PC-3 (cell line): ENCODE data around the gene TNP1. TPM values are rescaled to one million over a fixed set of nuclear protein-coding genes. Genes with fewer than 3 reads are reported as not detected.

Experiments used
- ATAC-seq: fragments of 200-7000 bp; cut with Tn5 transposase; 2 replicates; pipeline ENCODE4 v1.9.1; 2020; ENCODE audit warnings: mild to moderate bottlenecking, moderate library complexity
- BruUV-seq: library from RNA; stranded (reverse); fragments of 400-500 nt; replicated peaks from 2 replicates; lab custom pipeline; 2021; lab: Mats Ljungman, UMichigan
- CTCF ChIA-PET: fragments of 300-600 bp; sonication (Branson Sonifier 250); formaldehyde crosslinking; loops from one replicate; lab custom pipeline; 2022; ENCODE audit warnings: antibody characterized with exemption; lab: Charles Lee
- POLR2A ChIA-PET: fragments of 300-600 bp; sonication (Branson Sonifier 250); formaldehyde crosslinking; loops from one replicate; lab custom pipeline; 2022; ENCODE audit warnings: antibody characterized with exemption; ENCODE audit not compliant: unreplicated experiment; lab: Charles Lee
- DNase-seq: peaks from one replicate; pipeline ENCODE4 v3.0.0-alpha.2; 2015
- H2AFZ ChIP-seq: fragments of 300-600 bp; sonication (generic); 2 replicates; pipeline ENCODE4 v1.6.0; 2016; ENCODE audit warnings: antibody characterized with exemption, low read length
- H3F3A ChIP-seq: fragments of 300-600 bp; sonication (generic); one replicate; pipeline ENCODE4 v1.6.0; 2017; ENCODE audit warnings: antibody characterized with exemption, low read length, control low read depth, mild to moderate bottlenecking; ENCODE audit not compliant: unreplicated experiment
- H3K27ac ChIP-seq: fragments of 300-600 bp; sonication (generic); 2 replicates; pipeline ENCODE4 v1.5.1; 2016; ENCODE audit warnings: mild to moderate bottlenecking, low read length
- H3K27me3 ChIP-seq: fragments of 300-600 bp; sonication (generic); 2 replicates; pipeline ENCODE4 v1.6.1; 2016; ENCODE audit warnings: low read length, mixed read lengths
- H3K36me3 ChIP-seq: fragments of 300-600 bp; sonication (generic); 2 replicates; pipeline ENCODE4 v1.6.1; 2016; ENCODE audit warnings: low read depth, mixed run types, low read length, mixed read lengths
- H3K4me1 ChIP-seq: fragments of 300-600 bp; sonication (generic); 2 replicates; pipeline ENCODE4 v1.5.1; 2016; ENCODE audit warnings: low read length; ENCODE audit not compliant: insufficient read depth
- H3K4me2 ChIP-seq: fragments of 300-600 bp; sonication (generic); 2 replicates; pipeline ENCODE4 v1.6.0; 2016; ENCODE audit warnings: low read length
- H3K4me3 ChIP-seq: fragments of 300-600 bp; sonication (generic); 2 replicates; pipeline ENCODE4 v1.5.1; 2016; ENCODE audit warnings: mild to moderate bottlenecking, low read length, mixed read lengths
- H3K79me2 ChIP-seq: fragments of 300-600 bp; sonication (generic); 2 replicates; pipeline ENCODE4 v1.6.1; 2017; ENCODE audit warnings: low read length, mixed read lengths
- H3K9ac ChIP-seq: fragments of 300-600 bp; sonication (generic); 2 replicates; pipeline ENCODE4 v1.6.0; 2016; ENCODE audit warnings: mild to moderate bottlenecking, low read length
- H3K9me2 ChIP-seq: fragments of 300-600 bp; sonication (generic); replicated peaks from 2 replicates; pipeline ENCODE4 v1.6.1; 2016; ENCODE audit warnings: mixed run types, low read length, mixed read lengths
- H3K9me3 ChIP-seq: fragments of 300-600 bp; sonication (generic); 2 replicates; pipeline ENCODE4 v1.6.1; 2016; ENCODE audit warnings: low read length, mixed read lengths
- H4K20me1 ChIP-seq: fragments of 300-600 bp; sonication (generic); 2 replicates; pipeline ENCODE4 v1.6.1; 2016; ENCODE audit warnings: low read length, mixed read lengths
- EZH2 ChIP-seq: fragments of 300-600 bp; sonication (generic); IDR thresholded peaks from one replicate; pipeline ENCODE4 v1.6.1; 2017; ENCODE audit warnings: antibody characterized with exemption, mild to moderate bottlenecking, low read length; ENCODE audit not compliant: unreplicated experiment
- EZH2phosphoT487 ChIP-seq: fragments of 300-600 bp; sonication (generic); IDR thresholded peaks from 2 replicates; pipeline ENCODE4 v1.6.1; 2018; ENCODE audit warnings: mild to moderate bottlenecking, antibody characterized with exemption, low read length, borderline replicate concordance
- intact Hi-C: fragments of 100-400 bp; cut with micrococcal nuclease; formaldehyde crosslinking; loops from 2 replicates; pipeline ENCODE4 v1.9.0; 2023
- total RNA-seq: library from RNA; depleted of rRNA; stranded (reverse); fragments of >200 nt; gene quantifications from 2 replicates; pipeline ENCODE4 v1.2.3, GENCODE V29; 2014
- TF ChIP-seq, protein P1 (sequence below): fragments of 300-600 bp; sonication (generic); conservative IDR thresholded peaks from 2 replicates; pipeline ENCODE4 v1.5.1; 2017; ENCODE audit warnings: antibody characterized with exemption, low read depth, mild to moderate bottlenecking, low read length

The TNP1 gene
- total RNA-seq, 1 experiment from 2014 or later = not detected

DNA sequence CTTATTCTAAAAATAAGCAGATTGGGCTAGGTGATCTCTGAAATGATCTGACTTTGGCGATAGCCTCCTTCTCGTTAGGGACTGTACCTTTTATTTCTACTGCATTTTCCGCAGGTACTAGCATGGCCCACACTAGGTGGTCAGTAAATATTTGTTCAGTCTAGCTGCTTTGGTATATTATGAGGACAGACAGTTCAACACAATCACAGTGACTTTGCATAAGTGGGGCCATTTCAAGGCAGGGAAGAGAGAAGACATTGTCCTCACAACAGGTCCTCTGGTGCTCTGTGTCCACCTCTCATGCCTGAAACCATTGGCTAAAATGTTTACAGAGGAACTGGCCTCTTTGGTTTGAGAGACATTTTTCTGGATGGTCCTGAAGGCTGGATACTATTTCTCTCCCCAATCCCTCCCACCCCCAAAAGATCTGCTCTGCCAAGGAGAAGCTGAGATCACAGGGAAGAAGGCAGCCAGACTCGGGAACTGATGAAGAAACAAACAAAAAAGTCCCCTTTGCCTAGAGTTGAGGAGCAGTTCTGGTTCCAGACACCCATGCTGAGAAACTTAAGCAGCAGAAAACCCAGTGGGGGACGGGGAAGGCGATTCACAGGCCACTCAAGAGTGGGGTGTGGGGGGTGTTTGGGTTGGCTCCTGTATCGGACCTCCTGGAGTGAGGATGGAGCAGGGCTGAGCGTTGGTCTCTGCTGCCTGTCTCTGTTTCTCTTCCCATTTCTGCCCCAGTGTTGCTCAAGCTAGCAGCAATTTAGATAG lies 2.9 kb upstream of the TNP1 start:
- Histone ChIP-seq H3K9me2 (no peaks in the 10 kb centered on the region), H3K9ac (no peak overlapping the region), H3K27me3 (peaks cover 11% of the 10 kb centered on the region), H3F3A (no peaks in the 10 kb centered on the region), H3K4me3 (no peak overlapping the region), H4K20me1 (no peaks in the 10 kb centered on the region), H3K4me1 (no peaks in the 10 kb centered on the region), H3K36me3 (no peaks in the 10 kb centered on the region), H3K79me2 (no peaks in the 10 kb centered on the region), H3K27ac (no peak overlapping the region), H2AFZ (no peak overlapping the region), H3K4me2 (no peak overlapping the region), H3K9me3 (no peaks in the 10 kb centered on the region)
- ChIA-PET CTCF (no interaction called here), POLR2A (interaction anchor here (0.5 kb wide), 1 partner anchor 164 kb away, joined by 5 read pairs; no protein-coding TSS in a partner anchor)
- no TSS peak for BruUV-seq
- TF ChIP-seq EZH2 (no peak), EZH2phosphoT487 (no peak)
- TF ChIP-seq, protein P1, sequence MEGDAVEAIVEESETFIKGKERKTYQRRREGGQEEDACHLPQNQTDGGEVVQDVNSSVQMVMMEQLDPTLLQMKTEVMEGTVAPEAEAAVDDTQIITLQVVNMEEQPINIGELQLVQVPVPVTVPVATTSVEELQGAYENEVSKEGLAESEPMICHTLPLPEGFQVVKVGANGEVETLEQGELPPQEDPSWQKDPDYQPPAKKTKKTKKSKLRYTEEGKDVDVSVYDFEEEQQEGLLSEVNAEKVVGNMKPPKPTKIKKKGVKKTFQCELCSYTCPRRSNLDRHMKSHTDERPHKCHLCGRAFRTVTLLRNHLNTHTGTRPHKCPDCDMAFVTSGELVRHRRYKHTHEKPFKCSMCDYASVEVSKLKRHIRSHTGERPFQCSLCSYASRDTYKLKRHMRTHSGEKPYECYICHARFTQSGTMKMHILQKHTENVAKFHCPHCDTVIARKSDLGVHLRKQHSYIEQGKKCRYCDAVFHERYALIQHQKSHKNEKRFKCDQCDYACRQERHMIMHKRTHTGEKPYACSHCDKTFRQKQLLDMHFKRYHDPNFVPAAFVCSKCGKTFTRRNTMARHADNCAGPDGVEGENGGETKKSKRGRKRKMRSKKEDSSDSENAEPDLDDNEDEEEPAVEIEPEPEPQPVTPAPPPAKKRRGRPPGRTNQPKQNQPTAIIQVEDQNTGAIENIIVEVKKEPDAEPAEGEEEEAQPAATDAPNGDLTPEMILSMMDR = no peak
- intact Hi-C loops = no loop called here
- ATAC-seq (no peak), DNase-seq (no peak)

DNA sequence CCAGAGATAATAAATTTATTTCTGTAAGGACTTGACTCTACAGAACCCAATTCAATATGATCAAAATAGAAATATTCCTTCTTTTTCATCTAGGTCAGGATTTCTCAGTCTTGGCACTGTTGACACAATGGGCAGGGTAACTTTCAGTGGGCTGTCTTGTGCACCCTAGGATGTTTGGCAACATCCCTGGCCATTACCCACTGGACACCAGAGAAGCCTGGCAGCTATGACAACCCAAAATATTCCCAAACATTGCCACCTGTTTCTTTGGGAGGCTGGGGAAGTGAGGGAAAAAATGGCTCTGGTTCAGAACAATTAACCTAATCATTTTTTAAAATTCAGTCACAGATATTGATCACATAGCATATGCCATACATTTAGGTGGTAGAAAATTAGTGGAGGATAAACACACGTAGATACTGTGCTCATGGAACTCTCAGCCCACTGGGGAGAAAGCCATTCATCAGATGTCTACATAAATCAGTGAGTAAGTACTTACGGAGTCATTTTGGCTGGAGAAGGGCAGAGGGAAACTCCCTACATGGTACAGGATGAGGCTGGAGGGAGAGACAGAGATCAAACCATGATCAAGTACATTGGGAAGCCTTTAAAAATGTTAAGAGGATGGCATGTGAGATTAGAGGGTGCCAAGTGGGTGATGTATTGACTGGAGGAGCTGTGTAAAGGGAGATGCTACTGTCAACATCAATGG lies 718 bp upstream of the TNP1 start:
- BruUV-seq = no TSS peak
- no peak for TF ChIP-seq EZH2
- TF ChIP-seq EZH2phosphoT487 = no peak
- TF ChIP-seq, protein P1 = no peak
- Histone ChIP-seq H3K9ac (no peak overlapping the region), H2AFZ (no peak overlapping the region), H3K4me2 (no peak overlapping the region), H3K9me2 (no peaks in the 10 kb centered on the region), H3K9me3 (no peaks in the 10 kb centered on the region), H3K4me3 (no peak overlapping the region), H4K20me1 (no peaks in the 10 kb centered on the region), H3K4me1 (no peaks in the 10 kb centered on the region), H3K36me3 (no peaks in the 10 kb centered on the region), H3K79me2 (no peaks in the 10 kb centered on the region), H3K27me3 (peaks cover 11% of the 10 kb centered on the region), H3F3A (no peaks in the 10 kb centered on the region), H3K27ac (no peak overlapping the region)
- ATAC-seq = no peak
- intact Hi-C loops = no loop called here
- ChIA-PET CTCF (no interaction called here), POLR2A (no interaction called here)
- DNase-seq = no peak
